ENCODE data around the gene PRKAR1B. TPM values are rescaled to one million over a fixed set of nuclear protein-coding genes. Genes with fewer than 3 reads are reported as not detected.

Gene PRKAR1B
- total RNA-seq, 1 experiment from 2014 or later, result 27.2 TPM

DNA sequence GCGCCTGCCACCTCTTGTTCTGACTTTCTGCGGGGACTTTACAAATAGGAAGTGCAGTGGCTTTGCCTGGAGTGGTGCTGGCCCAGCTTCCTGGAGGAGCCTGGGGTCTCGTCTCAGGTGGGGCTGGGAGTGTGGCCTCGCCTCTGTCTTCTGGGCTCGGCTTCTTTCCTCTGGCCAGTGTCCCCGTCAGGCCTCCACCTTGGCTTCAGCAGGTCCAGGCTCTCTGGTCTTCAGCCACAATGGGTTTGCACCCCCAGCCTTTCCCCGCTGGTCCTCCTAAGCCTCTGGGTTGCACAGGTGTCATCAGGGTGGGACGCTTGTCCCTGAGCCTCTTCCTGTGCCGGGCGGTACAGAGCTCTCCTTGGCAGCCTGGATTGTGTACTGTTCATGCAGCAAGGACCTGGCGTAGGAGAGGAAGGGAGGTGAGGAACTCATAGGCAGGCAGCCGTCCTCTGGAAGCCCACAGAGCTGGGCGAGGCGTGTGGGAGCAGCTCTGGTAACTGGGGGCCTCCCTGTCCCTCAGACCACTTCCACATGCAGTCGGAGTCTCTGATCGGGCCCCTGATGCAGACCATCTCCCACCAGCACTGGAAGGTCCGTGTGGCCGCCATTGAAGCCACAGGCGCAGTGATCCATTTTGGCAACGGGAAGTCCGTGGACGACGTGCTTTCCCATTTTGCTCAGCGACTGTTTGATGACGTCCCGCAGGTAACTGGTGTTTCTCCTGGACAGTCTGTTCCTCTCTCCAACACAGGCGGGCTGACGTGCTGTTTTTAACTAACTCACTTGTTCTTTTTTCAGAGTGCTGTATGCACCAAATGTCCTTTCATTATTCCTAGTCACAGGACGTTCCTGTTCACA, 2.3 kb upstream of the PRKAR1B start:
- H3K9me3 ChIP-seq (ENCODE audit: low read depth, low read length, poor library complexity, severe bottlenecking), result peaks cover 2% of the 10 kb centered on the region
- no peak overlapping the region for H3K4me3 ChIP-seq (ENCODE audit: low read depth, low read length, poor library complexity, severe bottlenecking)
- intact Hi-C loops (cut with micrococcal nuclease; ENCODE audit: unreplicated experiment), result no loop called here
- no peak for DNase-seq (ENCODE audit: low spot score)
- H3K27ac ChIP-seq (ENCODE audit: low read depth, low read length, poor library complexity, severe bottlenecking), result no peak overlapping the region
- H3K36me3 ChIP-seq (ENCODE audit: insufficient read depth, low read length, poor library complexity, severe bottlenecking), result peaks cover 45% of the 10 kb centered on the region
- CTCF ChIA-PET, result no interaction called here
- no TSS peak for BruUV-seq (replicated peaks)
- no peaks in the 10 kb centered on the region for H3K27me3 ChIP-seq (replicated peaks; ENCODE audit: insufficient read depth, low read depth, low read length, poor library complexity)
- H3K4me1 ChIP-seq (ENCODE audit: insufficient read depth, low read length, poor library complexity, severe bottlenecking), result peaks cover 8% of the 10 kb centered on the region
- no peak for TF ChIP-seq EZH2 (IDR thresholded peaks at IDR 0.05; ENCODE audit: borderline replicate concordance, low read depth, low read length, poor library complexity, severe bottlenecking)
- TF ChIP-seq, protein P1, sequence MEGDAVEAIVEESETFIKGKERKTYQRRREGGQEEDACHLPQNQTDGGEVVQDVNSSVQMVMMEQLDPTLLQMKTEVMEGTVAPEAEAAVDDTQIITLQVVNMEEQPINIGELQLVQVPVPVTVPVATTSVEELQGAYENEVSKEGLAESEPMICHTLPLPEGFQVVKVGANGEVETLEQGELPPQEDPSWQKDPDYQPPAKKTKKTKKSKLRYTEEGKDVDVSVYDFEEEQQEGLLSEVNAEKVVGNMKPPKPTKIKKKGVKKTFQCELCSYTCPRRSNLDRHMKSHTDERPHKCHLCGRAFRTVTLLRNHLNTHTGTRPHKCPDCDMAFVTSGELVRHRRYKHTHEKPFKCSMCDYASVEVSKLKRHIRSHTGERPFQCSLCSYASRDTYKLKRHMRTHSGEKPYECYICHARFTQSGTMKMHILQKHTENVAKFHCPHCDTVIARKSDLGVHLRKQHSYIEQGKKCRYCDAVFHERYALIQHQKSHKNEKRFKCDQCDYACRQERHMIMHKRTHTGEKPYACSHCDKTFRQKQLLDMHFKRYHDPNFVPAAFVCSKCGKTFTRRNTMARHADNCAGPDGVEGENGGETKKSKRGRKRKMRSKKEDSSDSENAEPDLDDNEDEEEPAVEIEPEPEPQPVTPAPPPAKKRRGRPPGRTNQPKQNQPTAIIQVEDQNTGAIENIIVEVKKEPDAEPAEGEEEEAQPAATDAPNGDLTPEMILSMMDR (conservative IDR thresholded peaks at IDR 0.05; ENCODE audit: low read depth, low read length), result no peak
- POLR2A ChIA-PET (ENCODE audit: low non-redundant PET), result no interaction called here

DNA sequence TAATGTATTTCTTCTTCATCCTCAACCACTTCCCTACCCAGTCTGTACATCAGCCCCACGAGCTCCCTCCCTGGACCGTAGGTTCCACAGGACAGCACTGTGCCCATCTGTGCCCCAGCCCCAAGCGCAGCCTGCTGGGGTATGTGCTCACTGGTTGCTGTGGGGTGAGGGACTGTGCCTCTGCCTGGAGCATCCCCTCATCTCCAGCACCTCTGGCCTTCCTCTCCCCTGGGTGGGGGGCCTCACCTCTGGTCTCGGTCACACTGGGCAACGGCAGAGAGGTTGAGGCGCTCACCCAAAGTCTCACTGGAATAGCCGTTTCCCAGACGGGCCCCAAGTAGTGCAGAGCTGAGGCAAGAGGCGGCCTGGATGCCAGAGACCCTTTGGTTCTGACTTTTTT, 1.5 kb upstream of the PRKAR1B start:
- TSS peak; percentile 31 for BruUV-seq (replicated peaks)
- ChIA-PET CTCF (no interaction called here), POLR2A (ENCODE audit: low non-redundant PET) (no interaction called here)
- H3K4me1 ChIP-seq (ENCODE audit: insufficient read depth, low read length, poor library complexity, severe bottlenecking), result peaks cover 8% of the 10 kb centered on the region
- H3K27ac ChIP-seq (ENCODE audit: low read depth, low read length, poor library complexity, severe bottlenecking), result no peak overlapping the region
- no peaks in the 10 kb centered on the region for H3K27me3 ChIP-seq (replicated peaks; ENCODE audit: insufficient read depth, low read depth, low read length, poor library complexity)
- intact Hi-C loops (cut with micrococcal nuclease; ENCODE audit: unreplicated experiment), result no loop called here
- H3K4me3 ChIP-seq (ENCODE audit: low read depth, low read length, poor library complexity, severe bottlenecking), result peak overlapping the region; percentile 84
- TF ChIP-seq, protein P1 (conservative IDR thresholded peaks at IDR 0.05; ENCODE audit: low read depth, low read length), result no peak
- no peak for TF ChIP-seq EZH2 (IDR thresholded peaks at IDR 0.05; ENCODE audit: borderline replicate concordance, low read depth, low read length, poor library complexity, severe bottlenecking)
- H3K9me3 ChIP-seq (ENCODE audit: low read depth, low read length, poor library complexity, severe bottlenecking), result no peaks in the 10 kb centered on the region
- DNase-seq (ENCODE audit: low spot score), result no peak
- peaks cover 37% of the 10 kb centered on the region for H3K36me3 ChIP-seq (ENCODE audit: insufficient read depth, low read length, poor library complexity, severe bottlenecking)

DNA sequence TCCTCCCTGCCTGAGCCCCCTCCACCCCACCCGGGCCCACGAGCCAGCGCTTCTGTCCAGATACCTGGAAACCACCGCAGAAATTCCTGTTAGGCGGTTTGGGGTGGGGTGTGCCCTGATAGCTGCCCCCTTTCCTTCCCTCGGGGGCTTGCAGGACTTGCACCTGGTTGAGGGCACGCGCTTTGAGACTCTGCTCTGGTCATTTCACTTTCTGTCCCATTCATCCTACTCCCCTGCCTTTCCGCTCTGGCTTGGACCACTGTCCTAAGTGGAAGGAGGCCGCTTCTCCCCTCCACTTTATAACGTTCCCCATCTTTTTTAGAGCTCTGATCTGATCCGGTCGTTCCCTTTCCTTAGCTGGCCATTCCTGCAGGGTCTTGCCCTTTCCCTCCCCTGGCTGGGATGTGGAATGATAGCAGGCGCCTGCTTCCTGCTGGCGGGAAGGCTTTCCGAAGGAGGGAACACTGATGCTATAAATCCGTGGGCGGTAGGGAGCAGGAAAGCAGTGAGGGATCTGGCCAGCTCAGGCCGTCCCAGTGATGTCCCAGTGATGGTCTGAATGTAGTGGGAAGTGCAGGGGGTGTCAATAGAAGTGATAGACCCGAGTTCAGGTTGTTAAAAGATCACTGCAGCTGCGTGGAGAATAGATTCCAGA, 852 bp upstream of the PRKAR1B start:
- no TSS peak for BruUV-seq (replicated peaks)
- no peak for DNase-seq (ENCODE audit: low spot score)
- CTCF ChIA-PET, result no interaction called here

More for the DNA sequence above, 852 bp upstream of the PRKAR1B start:
- Histone ChIP-seq H3K4me3 (ENCODE audit: low read depth, low read length, poor library complexity, severe bottlenecking) (peak overlapping the region; percentile 84), H3K27me3 (replicated peaks; ENCODE audit: insufficient read depth, low read depth, low read length, poor library complexity) (no peaks in the 10 kb centered on the region), H3K27ac (ENCODE audit: low read depth, low read length, poor library complexity, severe bottlenecking) (peak overlapping the region; percentile 54), H3K36me3 (ENCODE audit: insufficient read depth, low read length, poor library complexity, severe bottlenecking) (peaks cover 30% of the 10 kb centered on the region), H3K9me3 (ENCODE audit: low read depth, low read length, poor library complexity, severe bottlenecking) (no peaks in the 10 kb centered on the region), H3K4me1 (ENCODE audit: insufficient read depth, low read length, poor library complexity, severe bottlenecking) (peaks cover 8% of the 10 kb centered on the region)
- TF ChIP-seq EZH2 (IDR thresholded peaks at IDR 0.05; ENCODE audit: borderline replicate concordance, low read depth, low read length, poor library complexity, severe bottlenecking), result no peak
- TF ChIP-seq, protein P1 (conservative IDR thresholded peaks at IDR 0.05; ENCODE audit: low read depth, low read length), result no peak
- intact Hi-C loops (cut with micrococcal nuclease; ENCODE audit: unreplicated experiment), result no loop called here
- POLR2A ChIA-PET (ENCODE audit: low non-redundant PET), result no interaction called here

All from A673 (cell line).